ENCODE measurements around the gene SDK1. TPM values are rescaled to one million over a fixed set of nuclear protein-coding genes. Genes with fewer than 3 reads are reported as not detected.

SDK1 gene
- total RNA-seq, 1 experiment from 2014 or later = 7.1 TPM

- Histone ChIP-seq H3K36me3 (ENCODE audit: control insufficient read depth, insufficient read depth, low read length) (no peaks in the 10 kb centered on the region), H3K27me3 (replicated peaks; ENCODE audit: control insufficient read depth, insufficient read depth, low read length) (no peaks in the 10 kb centered on the region), H3K4me1 (no peaks in the 10 kb centered on the region), H3K9me3 (no peaks in the 10 kb centered on the region), H3K4me3 (ENCODE audit: low read depth, low read length) (no peak overlapping the region)
- Mint-ChIP-seq H3K9me3 (ENCODE audit: unreplicated experiment) (no peaks in the 10 kb centered on the region), H3K4me3 (ENCODE audit: unreplicated experiment) (no peak overlapping the region), H3K4me1 (ENCODE audit: low read depth, unreplicated experiment) (no peaks in the 10 kb centered on the region), H3K36me3 (ENCODE audit: insufficient read depth, unreplicated experiment) (no peaks in the 10 kb centered on the region), H3K27me3 (ENCODE audit: insufficient read depth, unreplicated experiment) (no peaks in the 10 kb centered on the region), H3K27ac (ENCODE audit: unreplicated experiment) (no peak overlapping the region)
- no TSS peak for BruUV-seq (replicated peaks)
- ChIA-PET POLR2A (no interaction called here), CTCF (no interaction called here)
- no peak for DNase-seq
- TF ChIP-seq CTCF (IDR thresholded peaks at IDR 0.05; ENCODE audit: insufficient read depth in 1 of 2, low read depth in 1 of 2, low read length in 1 of 2, severe bottlenecking in 1 of 2, unreplicated experiment in 1 of 2) = no peak
- intact Hi-C loops (cut with micrococcal nuclease; ENCODE audit: unreplicated experiment) = no loop called here
These were observed 243.2 kb downstream of the SDK1 start for GRCh38 chr7:3544202-3544601.

DNA sequence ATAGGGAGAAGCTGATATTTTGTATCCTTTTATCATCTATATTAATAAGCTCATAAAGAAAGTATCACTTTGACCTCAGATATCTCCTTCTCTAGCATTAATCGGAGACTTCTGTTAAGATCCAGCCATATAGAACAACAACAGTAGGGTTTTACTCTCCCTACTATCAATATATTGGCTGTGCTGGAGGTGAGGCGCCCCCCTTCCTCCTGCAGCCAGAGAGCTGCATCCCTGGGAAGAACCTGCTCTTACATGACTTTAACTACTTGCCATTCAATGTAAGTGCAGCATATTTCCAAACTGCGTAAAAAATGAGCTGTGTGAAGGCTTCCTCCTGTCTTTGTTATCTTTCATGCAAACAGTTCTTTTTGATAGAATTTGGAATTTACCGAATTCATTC is 247.8 kb downstream of the SDK1 start:
- no peaks in the 10 kb centered on the region for H3K4me1 Mint-ChIP-seq (ENCODE audit: low read depth, unreplicated experiment)
- intact Hi-C loops (cut with micrococcal nuclease; ENCODE audit: unreplicated experiment) = no loop called here
- Histone ChIP-seq H3K9me3 (no peaks in the 10 kb centered on the region), H3K27me3 (replicated peaks; ENCODE audit: control insufficient read depth, insufficient read depth, low read length) (no peaks in the 10 kb centered on the region), H3K4me1 (no peaks in the 10 kb centered on the region), H3K36me3 (ENCODE audit: control insufficient read depth, insufficient read depth, low read length) (no peaks in the 10 kb centered on the region), H3K4me3 (ENCODE audit: low read depth, low read length) (no peak overlapping the region)
- H3K36me3 Mint-ChIP-seq (ENCODE audit: insufficient read depth, unreplicated experiment) = no peaks in the 10 kb centered on the region
- no peaks in the 10 kb centered on the region for H3K9me3 Mint-ChIP-seq (ENCODE audit: unreplicated experiment)
- POLR2A ChIA-PET = no interaction called here
- no peak overlapping the region for H3K4me3 Mint-ChIP-seq (ENCODE audit: unreplicated experiment)
- H3K27me3 Mint-ChIP-seq (ENCODE audit: insufficient read depth, unreplicated experiment) = no peaks in the 10 kb centered on the region
- no peak overlapping the region for H3K27ac Mint-ChIP-seq (ENCODE audit: unreplicated experiment)
- DNase-seq = no peak
- TF ChIP-seq CTCF (IDR thresholded peaks at IDR 0.05; ENCODE audit: insufficient read depth in 1 of 2, low read depth in 1 of 2, low read length in 1 of 2, severe bottlenecking in 1 of 2, unreplicated experiment in 1 of 2) = no peak
- CTCF ChIA-PET = no interaction called here
- BruUV-seq (replicated peaks) = no TSS peak

DNA sequence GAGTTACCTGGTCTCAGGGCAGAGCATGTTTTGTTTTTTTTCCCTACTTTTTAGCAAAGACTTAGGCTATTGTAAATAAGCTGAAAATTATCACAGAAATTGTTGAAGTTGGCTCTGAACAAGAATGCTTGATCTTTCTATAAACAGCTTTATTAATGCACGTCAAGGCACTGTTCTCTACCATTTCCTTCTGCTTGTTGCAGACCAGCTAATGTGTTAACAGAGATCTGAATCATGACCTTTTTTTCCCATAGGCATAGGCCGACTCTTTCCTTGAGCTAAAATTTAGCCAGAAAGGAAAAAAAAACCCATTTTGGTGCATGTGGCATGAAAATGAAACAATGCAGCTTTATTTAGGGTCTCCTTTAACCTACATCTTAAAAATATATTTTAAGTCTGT is 248.5 kb downstream of the SDK1 start:
- intact Hi-C loops (cut with micrococcal nuclease; ENCODE audit: unreplicated experiment) = no loop called here
- BruUV-seq (replicated peaks) = no TSS peak

More for the DNA sequence above, 248.5 kb downstream of the SDK1 start:
- no peaks in the 10 kb centered on the region for H3K36me3 ChIP-seq (ENCODE audit: control insufficient read depth, insufficient read depth, low read length)
- H3K27me3 ChIP-seq (replicated peaks; ENCODE audit: control insufficient read depth, insufficient read depth, low read length) = no peaks in the 10 kb centered on the region
- H3K9me3 ChIP-seq = peaks cover 7% of the 10 kb centered on the region; the same call in 1 of the 2 replicates
- Mint-ChIP-seq H3K27ac (ENCODE audit: unreplicated experiment) (no peak overlapping the region), H3K4me3 (ENCODE audit: unreplicated experiment) (no peak overlapping the region), H3K36me3 (ENCODE audit: insufficient read depth, unreplicated experiment) (no peaks in the 10 kb centered on the region), H3K27me3 (ENCODE audit: insufficient read depth, unreplicated experiment) (no peaks in the 10 kb centered on the region), H3K9me3 (ENCODE audit: unreplicated experiment) (no peaks in the 10 kb centered on the region), H3K4me1 (ENCODE audit: low read depth, unreplicated experiment) (no peaks in the 10 kb centered on the region)
- DNase-seq = no peak
- ChIA-PET POLR2A (no interaction called here), CTCF (no interaction called here)
- no peak overlapping the region for H3K4me3 ChIP-seq (ENCODE audit: low read depth, low read length)
- no peaks in the 10 kb centered on the region for H3K4me1 ChIP-seq
- TF ChIP-seq CTCF (IDR thresholded peaks at IDR 0.05; ENCODE audit: insufficient read depth in 1 of 2, low read depth in 1 of 2, low read length in 1 of 2, severe bottlenecking in 1 of 2, unreplicated experiment in 1 of 2) = no peak

All from Caco-2 (cell line).